ENCODE data around the gene KIF7. TPM values are rescaled to one million over a fixed set of nuclear protein-coding genes. Genes with fewer than 3 reads are reported as not detected.

The KIF7 gene
- polyA plus RNA-seq, 1 of the 3 experiments (the other 2 are of a cell fraction), result 12.0 TPM

- Histone ChIP-seq H3K9me3 (no peaks in the 10 kb centered on the region), H3F3A (replicated peaks; ENCODE audit: insufficient read depth) (no peaks in the 10 kb centered on the region), H3K36me3 (replicated peaks in 1 of 2; ENCODE audit: control insufficient read depth in 1 of 2, insufficient read depth in 2 of 2, low read length in 1 of 2) (peaks cover 31 to 75% of the 10 kb centered on the region in 2 experiments), H2AFZ (ENCODE audit: low read depth) (no peak overlapping the region), H3K27ac (ENCODE audit: low read depth in 2 of 2, low read length in 1 of 2) (no peak overlapping the region), H3K9ac (no peak overlapping the region), H3K4me2 (no peak overlapping the region), H3K79me2 (ENCODE audit: insufficient read depth) (no peaks in the 10 kb centered on the region), H3K4me1 (ENCODE audit: control insufficient read depth in 1 of 2, insufficient read depth in 2 of 2, low read depth in 1 of 2, low read length in 1 of 2) (no peaks in the 10 kb centered on the region), H3K9me2 (no peaks in the 10 kb centered on the region), H3K4me3 (ENCODE audit: low read depth in 2 of 2, low read length in 1 of 2) (no peak overlapping the region), H4K20me1 (ENCODE audit: insufficient read depth) (no peaks in the 10 kb centered on the region), H3K27me3 (ENCODE audit: insufficient read depth) (no peaks in the 10 kb centered on the region)
- WGBS (ENCODE audit: low lambda C conversion rate), result 93% methylated on average over 10 of the region's 14 CpGs
- CTCF ChIA-PET, result interaction anchor here (5.5 kb wide), 1 partner anchor 16 kb away, joined by 27 read pairs; no protein-coding TSS in a partner anchor
- DNase-seq, result no peak
- TF ChIP-seq ELF1 (IDR thresholded peaks at IDR 0.05) (no peak), MEF2A (IDR thresholded peaks at IDR 0.05; ENCODE audit: borderline replicate concordance, low read depth) (no peak), CHD2 (IDR thresholded peaks at IDR 0.05; ENCODE audit: low read length, partially characterized antibody) (no peak), RAD21 (IDR thresholded peaks at IDR 0.05; ENCODE audit: low read length) (no peak), FOSL2 (IDR thresholded peaks at IDR 0.05; ENCODE audit: borderline replicate concordance, low read depth) (no peak), TAF1 (IDR thresholded peaks at IDR 0.05; ENCODE audit: borderline replicate concordance, low read depth, low read length) (no peak), FOXJ3 (CRISPR knock-in tag; IDR thresholded peaks at IDR 0.05) (no peak), FOXM1 (IDR thresholded peaks at IDR 0.05; ENCODE audit: low read depth) (no peak), SIN3A (IDR thresholded peaks at IDR 0.05; ENCODE audit: borderline replicate concordance, low read depth, low read length) (no peak), POLR2AphosphoS5 (IDR thresholded peaks at IDR 0.05; ENCODE audit: low read depth, low read length) (no peak), RFX5 (IDR thresholded peaks at IDR 0.05; ENCODE audit: low read length) (no peak)
- TF ChIP-seq, protein P1, sequence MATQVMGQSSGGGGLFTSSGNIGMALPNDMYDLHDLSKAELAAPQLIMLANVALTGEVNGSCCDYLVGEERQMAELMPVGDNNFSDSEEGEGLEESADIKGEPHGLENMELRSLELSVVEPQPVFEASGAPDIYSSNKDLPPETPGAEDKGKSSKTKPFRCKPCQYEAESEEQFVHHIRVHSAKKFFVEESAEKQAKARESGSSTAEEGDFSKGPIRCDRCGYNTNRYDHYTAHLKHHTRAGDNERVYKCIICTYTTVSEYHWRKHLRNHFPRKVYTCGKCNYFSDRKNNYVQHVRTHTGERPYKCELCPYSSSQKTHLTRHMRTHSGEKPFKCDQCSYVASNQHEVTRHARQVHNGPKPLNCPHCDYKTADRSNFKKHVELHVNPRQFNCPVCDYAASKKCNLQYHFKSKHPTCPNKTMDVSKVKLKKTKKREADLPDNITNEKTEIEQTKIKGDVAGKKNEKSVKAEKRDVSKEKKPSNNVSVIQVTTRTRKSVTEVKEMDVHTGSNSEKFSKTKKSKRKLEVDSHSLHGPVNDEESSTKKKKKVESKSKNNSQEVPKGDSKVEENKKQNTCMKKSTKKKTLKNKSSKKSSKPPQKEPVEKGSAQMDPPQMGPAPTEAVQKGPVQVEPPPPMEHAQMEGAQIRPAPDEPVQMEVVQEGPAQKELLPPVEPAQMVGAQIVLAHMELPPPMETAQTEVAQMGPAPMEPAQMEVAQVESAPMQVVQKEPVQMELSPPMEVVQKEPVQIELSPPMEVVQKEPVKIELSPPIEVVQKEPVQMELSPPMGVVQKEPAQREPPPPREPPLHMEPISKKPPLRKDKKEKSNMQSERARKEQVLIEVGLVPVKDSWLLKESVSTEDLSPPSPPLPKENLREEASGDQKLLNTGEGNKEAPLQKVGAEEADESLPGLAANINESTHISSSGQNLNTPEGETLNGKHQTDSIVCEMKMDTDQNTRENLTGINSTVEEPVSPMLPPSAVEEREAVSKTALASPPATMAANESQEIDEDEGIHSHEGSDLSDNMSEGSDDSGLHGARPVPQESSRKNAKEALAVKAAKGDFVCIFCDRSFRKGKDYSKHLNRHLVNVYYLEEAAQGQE (IDR thresholded peaks at IDR 0.05; ENCODE audit: low read depth, low read length), result no peak
- POLR2A ChIA-PET, result no interaction called here
These were observed 25.0 kb downstream of the KIF7 start for GRCh38 chr15:89630260-89630659.

- Histone ChIP-seq H3K4me1 (ENCODE audit: control insufficient read depth in 1 of 2, insufficient read depth in 2 of 2, low read depth in 1 of 2, low read length in 1 of 2) (no peaks in the 10 kb centered on the region), H3K9me3 (no peaks in the 10 kb centered on the region), H3K9me2 (no peaks in the 10 kb centered on the region), H2AFZ (ENCODE audit: low read depth) (no peak overlapping the region), H4K20me1 (ENCODE audit: insufficient read depth) (no peaks in the 10 kb centered on the region), H3K27ac (ENCODE audit: low read depth in 2 of 2, low read length in 1 of 2) (no peak overlapping the region), H3F3A (replicated peaks; ENCODE audit: insufficient read depth) (no peaks in the 10 kb centered on the region), H3K27me3 (ENCODE audit: insufficient read depth) (no peaks in the 10 kb centered on the region), H3K79me2 (ENCODE audit: insufficient read depth) (no peaks in the 10 kb centered on the region), H3K4me3 (ENCODE audit: low read depth in 2 of 2, low read length in 1 of 2) (no peak overlapping the region), H3K36me3 (replicated peaks in 1 of 2; ENCODE audit: control insufficient read depth in 1 of 2, insufficient read depth in 2 of 2, low read length in 1 of 2) (peaks cover 31 to 79% of the 10 kb centered on the region in 2 experiments), H3K9ac (no peak overlapping the region), H3K4me2 (no peak overlapping the region)
- 89% methylated on average over 3 of the region's 5 CpGs for WGBS (ENCODE audit: low lambda C conversion rate)
- TF ChIP-seq POLR2AphosphoS5 (IDR thresholded peaks at IDR 0.05; ENCODE audit: low read depth, low read length), result no peak
- no peak for TF ChIP-seq USF1 (IDR thresholded peaks at IDR 0.05; ENCODE audit: borderline replicate concordance, low read depth)
- no peak for TF ChIP-seq RAD21 (IDR thresholded peaks at IDR 0.05; ENCODE audit: low read length)
- no peak for TF ChIP-seq TEAD4 (IDR thresholded peaks at IDR 0.05; ENCODE audit: borderline replicate concordance, insufficient read depth)
- no peak for TF ChIP-seq YY1 (IDR thresholded peaks at IDR 0.05; ENCODE audit: low read depth)
- no peak for TF ChIP-seq RCOR1 (IDR thresholded peaks at IDR 0.05; ENCODE audit: low read length)
- TF ChIP-seq RFX5 (IDR thresholded peaks at IDR 0.05; ENCODE audit: low read length), result no peak
- TF ChIP-seq, protein P2, sequence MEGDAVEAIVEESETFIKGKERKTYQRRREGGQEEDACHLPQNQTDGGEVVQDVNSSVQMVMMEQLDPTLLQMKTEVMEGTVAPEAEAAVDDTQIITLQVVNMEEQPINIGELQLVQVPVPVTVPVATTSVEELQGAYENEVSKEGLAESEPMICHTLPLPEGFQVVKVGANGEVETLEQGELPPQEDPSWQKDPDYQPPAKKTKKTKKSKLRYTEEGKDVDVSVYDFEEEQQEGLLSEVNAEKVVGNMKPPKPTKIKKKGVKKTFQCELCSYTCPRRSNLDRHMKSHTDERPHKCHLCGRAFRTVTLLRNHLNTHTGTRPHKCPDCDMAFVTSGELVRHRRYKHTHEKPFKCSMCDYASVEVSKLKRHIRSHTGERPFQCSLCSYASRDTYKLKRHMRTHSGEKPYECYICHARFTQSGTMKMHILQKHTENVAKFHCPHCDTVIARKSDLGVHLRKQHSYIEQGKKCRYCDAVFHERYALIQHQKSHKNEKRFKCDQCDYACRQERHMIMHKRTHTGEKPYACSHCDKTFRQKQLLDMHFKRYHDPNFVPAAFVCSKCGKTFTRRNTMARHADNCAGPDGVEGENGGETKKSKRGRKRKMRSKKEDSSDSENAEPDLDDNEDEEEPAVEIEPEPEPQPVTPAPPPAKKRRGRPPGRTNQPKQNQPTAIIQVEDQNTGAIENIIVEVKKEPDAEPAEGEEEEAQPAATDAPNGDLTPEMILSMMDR (IDR thresholded peaks at IDR 0.05), result no peak
- TF ChIP-seq GATA2 (CRISPR knock-in tag; IDR thresholded peaks at IDR 0.05), result no peak
- no peak for TF ChIP-seq RXRA (IDR thresholded peaks at IDR 0.05; ENCODE audit: borderline replicate concordance, low read depth)
- no peak for DNase-seq
- ChIA-PET POLR2A (no interaction called here), CTCF (interaction anchor here (0.5 to 5.5 kb wide), 2 partner anchors 17 to 155 kb away, joined by 3 to 27 read pairs; no protein-coding TSS in a partner anchor)
These were observed 25.4 kb downstream of the KIF7 start for GRCh38 chr15:89629829-89630228.

Data from SK-N-SH (cell line).